ENCODE measurements around the gene IMMT. TPM values are rescaled to one million over a fixed set of nuclear protein-coding genes. Genes with fewer than 3 reads are reported as not detected.
A peak's percentile ranks its signal among the peaks of the same experiment; 100 is the strongest.
"Not testable (repeated sequence)": the region's sequence is repeated elsewhere in the genome, so short reads cannot be mapped to it uniquely, and the experiment has no call there.

Gene IMMT
- 83.8 and 92.7 TPM in 2 replicates for total RNA-seq (2014; rRNA removed; shearing (Covaris generic))

DNA sequence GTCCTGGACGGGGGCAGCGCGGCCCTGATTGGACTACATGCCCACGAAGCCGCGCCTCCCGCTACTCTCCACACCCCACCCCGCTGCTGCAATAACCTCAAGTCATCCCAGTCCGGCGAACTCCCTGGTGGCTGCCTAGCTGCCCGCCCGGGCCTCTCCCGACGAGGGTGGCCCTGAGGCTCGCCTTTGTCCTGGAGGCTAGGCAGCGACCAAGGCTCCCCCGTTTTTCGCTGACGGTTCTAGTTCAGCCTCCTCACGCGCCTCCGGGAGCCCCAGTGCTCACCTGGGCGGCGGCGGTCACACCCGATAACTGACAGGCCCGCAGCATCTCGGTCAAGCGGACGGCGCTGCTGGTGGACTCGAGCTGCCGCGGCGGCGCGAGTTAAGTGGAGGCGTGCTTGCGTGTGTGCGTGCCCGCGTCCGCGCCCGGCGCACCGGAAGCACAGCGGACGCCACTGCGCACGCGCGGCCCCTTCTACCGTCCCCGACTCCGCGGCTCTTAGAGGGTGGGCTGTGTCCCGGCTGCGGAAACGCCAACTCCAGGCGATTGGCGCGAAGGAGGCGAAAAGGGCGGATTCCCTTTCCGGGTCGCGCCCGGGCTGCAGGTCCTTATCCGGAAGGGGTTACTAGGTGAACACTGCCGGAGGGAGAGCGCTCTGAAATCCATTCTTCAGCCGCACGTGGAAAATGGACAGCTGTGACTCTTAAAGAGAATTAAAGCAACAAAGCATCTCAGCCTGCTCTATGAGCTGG is at the start of gene IMMT:
TSS of gene IMMT (minus strand) at position 408 of the 753 bp plus-strand sequence. CDS start at position 328, 80 bp downstream.
- peak; percentile 97 for DNase-seq (ENCODE audit: low spot score)

DNA sequence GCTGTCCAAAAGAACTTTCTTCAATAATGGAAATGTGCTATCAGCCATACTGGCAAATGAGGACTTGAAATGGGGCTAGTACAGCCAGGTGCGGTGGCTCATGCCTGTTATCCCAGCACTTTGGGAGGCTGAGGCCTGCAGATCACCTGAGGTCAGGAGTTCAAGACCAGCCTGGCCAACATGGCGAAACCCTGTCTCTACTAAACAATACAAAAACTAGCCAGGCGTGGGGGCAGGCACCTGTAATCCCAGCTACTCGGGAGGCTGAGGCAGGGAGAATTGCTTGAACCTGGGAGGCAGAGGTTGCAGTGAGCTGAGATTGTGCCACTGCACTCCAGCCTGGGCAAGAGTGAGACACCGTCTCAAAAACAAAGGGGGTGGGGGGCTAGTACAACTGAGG is 49.5 kb upstream of the IMMT start:
- DNase-seq (ENCODE audit: low spot score): not testable (repeated sequence)

DNA sequence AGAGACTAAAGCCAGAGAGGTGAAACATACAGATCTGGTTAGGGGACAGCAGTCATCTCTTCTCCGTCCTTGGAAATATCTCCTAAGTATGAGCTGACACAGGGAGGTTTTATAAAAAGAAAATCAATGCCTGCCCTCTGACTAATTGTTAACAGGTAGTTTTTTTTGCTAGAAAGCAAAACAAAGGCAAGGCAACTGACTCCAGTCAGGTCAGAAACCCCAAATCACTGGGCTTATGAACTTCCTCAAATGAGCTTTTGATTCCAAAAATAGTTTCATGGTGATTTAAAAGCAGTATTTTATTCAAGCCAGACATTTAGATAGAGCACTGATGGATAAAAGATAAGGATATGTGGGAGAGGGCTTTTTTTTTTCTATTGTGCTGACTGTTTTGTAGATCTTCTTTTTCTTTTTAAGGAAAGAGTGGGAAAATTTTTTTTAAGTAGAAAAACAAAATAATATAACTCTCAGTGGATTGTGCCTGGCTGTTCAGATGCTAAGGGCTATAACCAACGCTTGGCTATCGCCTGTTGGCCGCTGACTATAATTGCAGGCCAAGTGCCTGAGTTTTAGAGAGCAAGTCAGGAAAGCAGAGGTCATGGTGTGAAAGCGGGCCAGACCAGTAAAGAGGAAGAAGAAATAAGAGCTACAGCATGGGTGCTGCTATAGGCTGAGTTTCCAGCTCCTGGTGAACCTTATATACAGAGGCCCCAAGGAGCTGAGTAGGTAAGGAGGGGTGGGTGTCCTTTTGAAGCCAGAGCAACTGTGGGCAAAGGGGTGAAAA is 48.9 kb upstream of the IMMT start:
- DNase-seq (ENCODE audit: low spot score): no peak

DNA sequence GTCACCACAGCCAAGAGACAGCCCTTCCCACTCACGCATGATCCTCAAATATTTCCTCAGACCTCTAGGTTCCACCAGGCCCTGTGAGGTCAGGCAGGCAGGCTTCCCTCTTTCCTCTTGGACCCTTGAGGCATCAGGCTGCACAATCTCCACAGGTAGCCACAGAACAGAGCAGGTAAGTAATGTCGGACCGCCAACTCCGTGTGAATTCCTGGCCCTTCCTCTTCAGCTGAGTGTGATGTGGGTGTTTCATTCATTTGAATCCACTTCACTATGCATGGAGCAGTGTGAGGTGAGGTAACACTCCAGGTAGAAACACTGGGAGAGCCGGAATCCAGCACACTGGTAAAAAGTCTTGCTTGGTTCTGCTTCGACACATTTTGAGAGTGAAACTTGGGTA is 48.0 kb upstream of the IMMT start:
- DNase-seq (ENCODE audit: low spot score): no peak

DNA sequence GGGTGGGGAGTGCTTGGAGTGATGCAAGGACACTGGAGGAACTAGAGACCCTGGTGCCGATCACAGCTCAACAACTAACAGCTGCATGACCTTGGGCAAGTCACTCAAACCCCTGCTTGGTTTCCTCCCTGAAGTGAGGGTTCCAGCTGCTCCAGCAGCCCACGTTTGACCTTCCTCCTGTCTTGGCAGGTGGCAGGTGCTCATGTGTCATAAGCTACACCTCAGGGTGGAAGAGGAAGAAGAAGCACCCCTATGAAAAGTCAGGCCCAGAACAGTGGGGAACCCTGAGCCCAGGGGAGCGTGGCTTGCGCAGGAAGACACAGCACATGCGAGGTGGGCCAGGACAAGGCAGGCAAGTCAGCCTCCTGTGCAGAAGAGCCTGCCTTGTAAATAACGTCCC is 46.3 kb upstream of the IMMT start:
- no peak for DNase-seq (ENCODE audit: low spot score)

DNA sequence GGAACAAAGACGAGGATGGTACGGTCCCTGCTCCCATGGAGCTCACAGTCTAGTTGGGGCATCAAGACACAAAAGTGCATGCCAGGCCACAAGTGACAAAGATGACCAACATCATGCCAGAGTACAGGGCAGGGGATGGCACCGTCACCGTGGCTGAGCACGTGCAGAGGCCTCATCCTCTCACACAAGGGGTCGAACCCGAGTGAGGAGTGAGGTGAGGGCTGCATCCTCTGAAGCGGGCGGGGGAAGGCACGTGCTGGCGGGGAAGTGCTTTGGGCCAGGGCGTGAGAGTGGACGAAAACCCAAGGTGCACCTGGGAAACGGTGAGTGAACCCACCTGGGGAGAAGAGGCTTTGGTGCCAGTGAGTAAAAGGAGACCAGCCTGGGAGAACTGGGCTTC is 45.0 kb upstream of the IMMT start:
- no peak for DNase-seq (ENCODE audit: low spot score)

DNA sequence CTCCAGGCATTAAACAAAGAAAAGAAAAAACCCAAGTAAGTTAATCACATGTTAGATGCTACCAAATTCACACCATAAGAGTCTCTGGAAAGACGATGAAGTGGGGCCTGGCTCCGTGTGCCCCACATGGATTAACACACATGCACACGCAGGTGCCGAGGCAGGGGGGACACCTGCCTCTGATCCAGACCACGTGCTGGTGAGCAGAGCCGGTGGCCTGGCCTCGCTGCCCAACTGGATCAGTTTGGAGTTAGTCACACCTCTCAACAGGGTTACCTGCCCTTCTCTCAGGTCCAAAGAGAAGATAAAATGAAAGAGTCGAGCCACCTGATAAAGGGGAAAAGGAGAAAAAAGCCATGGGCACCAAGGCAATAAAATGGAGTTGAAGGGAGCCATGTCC is 44.5 kb upstream of the IMMT start:
- no peak for DNase-seq (ENCODE audit: low spot score)

DNA sequence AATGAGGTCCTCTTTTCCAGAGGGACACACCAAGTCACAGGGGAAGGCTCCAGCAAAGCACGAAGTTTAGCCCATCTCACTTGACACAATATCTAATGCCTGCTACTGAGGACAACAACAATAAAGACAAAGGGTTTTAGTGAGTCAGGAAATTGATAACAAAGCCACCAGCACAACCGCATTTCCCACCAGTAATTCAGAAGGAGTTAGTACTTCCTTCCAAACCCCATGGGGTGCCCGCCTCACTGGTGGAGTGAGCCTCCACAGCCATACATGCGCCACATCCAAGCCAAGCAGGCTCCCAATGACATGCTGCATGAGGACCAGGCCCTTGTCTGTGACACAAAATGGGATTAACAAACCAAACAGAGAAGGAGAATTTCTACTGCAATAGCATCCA is 44.1 kb upstream of the IMMT start:
- DNase-seq (ENCODE audit: low spot score): no peak

DNA sequence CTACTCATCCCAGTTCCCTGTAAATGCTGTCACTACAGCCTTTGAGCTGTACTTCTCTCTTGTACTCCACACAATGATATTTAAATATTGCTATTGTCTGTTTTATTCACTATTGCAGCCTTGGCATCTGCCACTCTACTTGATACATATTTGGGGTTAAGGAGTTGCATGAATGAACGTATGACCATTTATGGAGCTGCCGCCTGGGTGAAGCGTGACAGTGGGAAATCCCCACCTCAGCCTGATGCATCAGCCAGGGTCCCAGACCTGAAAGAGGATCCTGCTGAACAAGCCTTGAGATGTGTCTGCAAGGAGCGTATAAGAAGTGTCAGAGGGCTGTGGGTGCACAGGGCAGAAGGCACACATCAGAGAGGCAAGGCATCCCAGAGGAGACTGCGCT is 43.1 kb upstream of the IMMT start:
- no peak for DNase-seq (ENCODE audit: low spot score)

DNA sequence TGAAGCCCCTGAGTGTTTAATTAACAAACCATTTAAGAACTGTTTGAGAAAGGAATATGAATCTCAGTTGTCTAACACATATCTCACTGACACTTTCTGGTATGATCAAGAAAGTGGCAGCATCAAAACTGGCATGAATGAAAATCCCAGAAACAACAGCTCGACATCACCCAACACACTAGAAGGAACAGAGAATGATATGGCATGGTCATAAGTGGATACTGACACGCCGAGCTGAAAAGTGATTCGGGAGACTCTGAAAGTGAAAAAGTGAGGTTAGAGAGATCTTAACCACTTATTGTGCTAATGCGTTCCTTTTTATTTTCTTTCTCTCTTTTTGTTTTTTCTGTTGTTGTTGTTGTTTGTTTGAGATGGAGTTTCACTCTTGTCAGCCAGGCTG is 41.9 kb upstream of the IMMT start:
- DNase-seq (ENCODE audit: low spot score): no peak

DNA sequence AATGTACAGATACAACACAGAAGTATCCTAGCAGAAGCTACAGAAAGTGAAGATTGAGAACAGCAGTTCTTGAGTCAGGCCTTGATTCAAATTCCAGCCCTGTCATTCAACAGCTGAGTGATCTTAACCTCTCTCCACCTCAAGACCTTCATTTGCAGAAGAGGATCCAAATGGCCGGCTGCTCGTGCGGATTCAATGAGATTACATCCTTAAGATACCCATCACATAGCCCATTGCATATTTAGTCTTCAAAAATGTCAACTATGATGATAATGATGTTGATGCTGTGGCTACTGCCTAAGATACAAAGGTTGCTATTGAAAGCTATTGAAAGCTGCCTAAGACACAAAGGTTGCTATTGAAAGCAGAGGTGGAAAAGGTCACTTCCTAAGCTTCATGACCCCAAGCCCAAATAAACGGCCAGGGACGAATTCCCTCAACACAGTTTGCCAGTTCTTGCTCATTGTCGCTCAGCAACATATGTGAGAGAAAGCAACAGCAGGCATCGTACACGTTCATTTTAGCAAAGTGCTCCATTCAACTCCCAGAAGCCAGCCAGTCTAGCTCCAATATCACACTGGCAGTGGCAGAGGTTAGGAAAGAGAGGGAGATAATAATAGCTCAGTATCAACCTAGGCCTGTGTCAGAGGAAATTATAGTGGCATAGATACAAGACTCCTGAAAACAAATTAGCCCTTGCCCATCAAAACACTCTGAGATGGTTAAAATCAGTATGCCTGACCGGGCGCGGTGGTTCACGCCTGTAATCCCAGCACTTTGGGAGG is 40.1 kb upstream of the IMMT start:
- DNase-seq (ENCODE audit: low spot score): no peak

DNA sequence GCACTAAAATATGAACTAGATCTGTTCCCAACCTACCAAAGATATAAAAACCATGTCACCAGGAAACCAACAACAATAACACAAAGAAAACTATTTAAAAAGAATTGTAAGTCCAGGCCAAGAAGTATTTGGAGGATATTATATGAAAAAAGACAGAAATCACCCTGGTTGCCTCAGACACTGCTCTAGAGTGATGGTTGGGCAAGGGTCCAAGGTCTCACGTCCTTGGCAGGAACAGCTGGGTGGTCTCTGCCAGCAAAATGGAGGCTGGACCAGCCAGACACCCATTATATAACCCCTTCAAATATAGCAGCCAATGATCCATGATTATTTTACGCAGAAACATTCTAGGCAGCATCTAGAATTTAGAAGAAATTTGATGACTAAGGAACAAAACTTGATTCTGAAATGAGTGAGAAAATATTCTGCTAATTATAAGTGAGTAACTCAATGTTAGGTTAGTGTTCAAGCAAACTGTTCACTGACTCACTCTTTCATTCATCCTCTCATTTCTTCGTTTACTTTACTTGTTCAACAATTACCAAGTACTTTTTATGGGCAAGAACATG is 39.4 kb upstream of the IMMT start:
- no peak for DNase-seq (ENCODE audit: low spot score)

DNA sequence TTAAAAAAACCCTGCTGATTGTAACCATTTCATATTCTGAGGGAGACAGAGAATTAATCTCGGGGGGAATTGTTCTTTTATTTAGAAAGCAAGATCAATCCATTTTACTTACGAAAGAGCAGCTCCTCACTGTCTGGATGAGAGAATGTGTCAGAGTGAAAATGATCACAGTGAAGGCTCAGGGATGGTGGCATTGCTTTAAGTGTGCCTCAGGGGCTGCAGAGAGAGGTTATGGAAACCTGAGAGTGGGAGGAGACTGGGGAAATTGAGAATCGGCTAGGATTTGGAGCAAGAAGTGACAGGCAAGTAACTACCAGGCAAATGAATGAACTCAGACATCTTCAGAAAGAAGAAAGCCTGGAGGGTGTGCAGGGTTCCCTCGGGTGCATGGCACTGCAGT is 38.2 kb upstream of the IMMT start:
- no peak for DNase-seq (ENCODE audit: low spot score)

DNA sequence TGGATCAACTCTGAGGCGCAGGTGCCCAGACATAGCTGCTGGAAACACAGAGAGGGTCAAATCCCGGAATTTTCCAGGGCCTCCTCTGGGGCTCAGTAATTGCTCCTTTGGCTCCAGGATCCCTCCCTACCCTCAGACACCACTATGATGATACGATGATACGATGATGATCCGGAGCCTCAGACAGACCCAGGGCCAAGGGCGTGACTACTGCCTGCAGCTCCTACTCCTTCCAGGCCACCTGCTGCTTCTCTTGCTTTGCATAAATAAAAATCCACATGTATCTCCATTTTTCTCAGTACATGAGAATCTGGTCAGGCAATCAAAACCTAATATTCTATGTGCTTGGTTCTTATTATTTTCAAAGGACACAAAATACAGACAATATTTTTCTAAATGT is 37.6 kb upstream of the IMMT start:
- no peak for DNase-seq (ENCODE audit: low spot score)

DNA sequence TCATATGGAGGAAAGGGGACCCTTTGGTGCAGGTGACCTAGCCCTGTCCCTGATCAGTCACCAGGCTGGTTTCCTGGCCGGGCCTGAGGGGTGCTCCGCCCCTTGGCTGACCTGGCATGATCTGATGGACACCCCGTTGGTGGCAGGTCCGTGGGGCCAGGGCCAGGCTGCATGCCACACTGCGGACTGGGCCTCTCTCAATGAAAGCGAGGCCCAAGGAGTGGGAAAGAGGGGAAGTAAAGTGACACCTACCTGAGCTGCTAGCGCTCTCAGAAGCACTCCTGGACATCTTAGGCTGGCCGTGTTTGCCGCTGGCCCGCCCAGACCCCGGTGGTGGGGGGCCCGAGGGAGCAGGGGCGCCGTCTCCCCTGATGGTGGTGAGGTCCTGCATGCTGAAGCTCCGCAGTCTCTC is 37.1 kb upstream of the IMMT start:
- DNase-seq (ENCODE audit: low spot score): no peak

DNA sequence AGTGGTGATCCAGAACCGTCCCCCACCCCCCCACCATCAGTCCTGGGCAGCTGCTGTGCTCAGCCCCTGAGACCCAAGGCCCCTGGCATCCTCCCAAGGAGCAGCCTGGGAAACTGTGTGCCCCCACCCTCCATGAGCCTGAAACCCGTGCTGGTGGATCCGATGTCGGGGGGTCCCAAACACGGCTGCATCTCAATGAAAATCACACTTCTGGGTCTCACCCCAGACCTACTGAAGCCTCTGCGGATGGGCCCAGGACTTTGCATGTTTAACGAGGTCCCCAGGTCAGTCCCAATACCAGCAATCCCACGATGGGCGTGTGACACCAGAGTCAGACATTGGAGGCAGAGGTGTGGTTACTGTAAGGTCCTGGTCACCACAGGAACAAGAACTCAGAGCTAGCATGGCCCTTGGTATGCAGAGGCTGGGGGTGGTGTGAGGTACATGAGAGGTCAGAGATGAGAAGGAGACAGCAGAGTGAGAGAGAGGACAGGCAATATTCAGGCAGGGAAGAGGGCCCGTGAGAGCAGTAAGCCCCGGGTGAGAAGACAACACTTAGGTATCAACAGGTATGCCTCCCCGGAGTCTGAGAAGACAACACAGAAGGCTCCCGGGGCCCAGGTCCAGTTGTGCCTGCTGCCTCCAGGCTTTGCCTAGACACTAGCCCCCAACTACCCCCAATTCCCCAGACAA is 36.6 kb upstream of the IMMT start:
- no peak for DNase-seq (ENCODE audit: low spot score)

DNA sequence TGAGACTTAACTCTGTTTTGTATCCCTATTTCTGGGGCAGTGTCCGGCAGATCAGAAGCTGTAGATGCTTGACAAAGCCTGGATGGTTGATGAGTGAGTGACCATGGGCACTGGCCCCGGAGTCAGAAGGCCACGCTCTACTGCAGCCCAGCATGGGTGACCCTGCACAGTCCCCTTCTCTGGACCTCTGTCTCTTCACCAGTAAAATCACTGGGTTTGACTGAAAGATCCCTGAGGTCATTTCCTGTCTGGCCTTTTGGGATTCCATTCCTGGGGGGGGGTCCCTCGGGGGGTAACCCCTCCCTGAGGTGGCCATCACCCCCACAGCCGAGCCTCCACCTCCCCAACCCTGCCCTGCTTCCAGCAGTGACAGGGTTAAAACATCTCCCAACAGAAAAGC is 35.7 kb upstream of the IMMT start:
- DNase-seq (ENCODE audit: low spot score): no peak

DNA sequence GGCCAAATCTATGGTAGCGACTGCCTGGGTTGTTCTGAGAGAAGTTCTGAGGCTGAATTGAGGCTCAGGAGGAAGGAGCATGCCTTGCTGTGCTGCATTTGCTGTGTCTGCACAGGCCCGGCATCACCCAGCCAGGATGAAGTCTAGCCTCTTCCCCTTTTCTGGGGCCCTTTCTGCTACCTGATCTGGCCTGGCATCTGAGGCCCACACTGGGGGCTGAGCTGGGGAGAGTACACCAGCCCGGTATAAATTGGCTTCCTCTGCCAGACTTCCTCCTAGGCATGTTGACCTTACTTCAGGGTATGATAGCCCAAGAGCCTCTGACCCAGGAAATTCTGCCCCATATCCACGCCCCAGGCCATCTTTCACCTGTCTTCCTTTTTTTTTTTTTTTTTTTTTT is 34.0 kb upstream of the IMMT start:
- DNase-seq (ENCODE audit: low spot score): no peak

DNA sequence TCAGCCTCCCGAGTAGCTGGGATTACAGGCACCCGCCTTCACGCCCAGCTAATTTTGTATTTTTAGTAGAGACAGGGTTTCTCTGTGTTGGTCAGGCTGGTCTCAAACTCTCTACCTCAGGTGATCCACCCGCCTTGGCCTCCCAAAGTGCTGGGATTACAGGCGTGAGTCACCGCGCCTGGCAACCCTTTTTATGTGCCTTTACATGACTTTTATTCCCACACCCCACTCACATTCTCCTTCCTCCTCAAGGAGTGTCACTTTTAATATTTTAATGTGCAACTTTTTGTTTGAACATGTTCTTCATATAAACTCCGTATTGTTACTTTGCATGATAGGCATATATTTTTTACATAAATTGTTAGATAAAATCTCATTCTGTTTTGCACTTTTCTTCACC is 33.3 kb upstream of the IMMT start:
- not testable (repeated sequence) for DNase-seq (ENCODE audit: low spot score)

DNA sequence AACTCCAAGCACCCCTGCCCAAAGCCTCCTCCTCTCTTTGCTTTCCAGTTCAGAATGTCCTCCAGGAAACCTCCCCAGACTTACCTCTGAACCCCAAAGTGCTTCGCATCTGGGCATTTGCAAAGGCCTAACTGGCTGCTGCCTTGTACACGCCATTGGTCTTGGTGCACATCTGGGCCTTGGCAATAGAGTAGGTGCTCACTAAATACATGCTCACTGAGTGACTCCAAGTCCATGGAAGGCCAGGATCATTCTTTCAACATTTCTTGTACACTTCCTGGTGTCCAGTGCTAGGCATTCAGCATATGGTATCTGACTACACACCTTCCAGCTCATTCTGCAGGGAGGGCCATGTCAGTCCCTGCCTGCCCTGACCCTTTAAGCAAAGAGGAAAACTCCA is 32.4 kb upstream of the IMMT start:
- DNase-seq (ENCODE audit: low spot score): no peak

Measured in A172 (cell line).